HL-60 (cell line): ENCODE results near the gene CCL1.

ENCODE experiments used
- DNase-seq, 2 experiments: peaks; one replicate each; pipeline ENCODE4 v3.0.0-alpha.2; 2010 to 2020; ENCODE audit warnings: low read depth in 1 of 2, low spot score in 1 of 2
- H3K27ac ChIP-seq: fragments of 250-450 bp; sonication (Bioruptor Pico); replicated peaks from 2 replicates; pipeline ENCODE4 v1.5.1; 2020; ENCODE audit warnings: mild to moderate bottlenecking, moderate library complexity
- H3K27me3 ChIP-seq: fragments of 250-450 bp; sonication (Bioruptor Pico); 2 replicates; pipeline ENCODE4 v1.5.1; 2021; ENCODE audit warnings: mild to moderate bottlenecking, moderate library complexity; ENCODE audit not compliant: insufficient read depth, poor library complexity, severe bottlenecking
- H3K4me3 ChIP-seq: replicated peaks from 2 replicates; pipeline ENCODE4 v1.5.1; 2011; ENCODE audit warnings: mild to moderate bottlenecking, control low read depth, low read length; ENCODE audit not compliant: insufficient read depth
- CTCF ChIP-seq: IDR thresholded peaks from one replicate; pipeline ENCODE4 v1.5.1; 2011; ENCODE audit warnings: low read length, control low read depth, inconsistent platforms; ENCODE audit not compliant: insufficient read depth
- GABPA ChIP-seq: IDR thresholded peaks from 2 replicates; pipeline ENCODE4 v1.6.1; 2012; ENCODE audit warnings: low read depth
- POLR2AphosphoS5 ChIP-seq: IDR thresholded peaks from 2 replicates; pipeline ENCODE4 v1.6.1; 2012; ENCODE audit warnings: low read depth
- REST ChIP-seq: IDR thresholded peaks from 2 replicates; pipeline ENCODE4 v1.6.1; 2012; ENCODE audit warnings: low read depth; ENCODE audit not compliant: insufficient replicate concordance
- SPI1 ChIP-seq: IDR thresholded peaks from 2 replicates; pipeline ENCODE4 v1.6.1; 2012; ENCODE audit warnings: low read depth, mild to moderate bottlenecking, borderline replicate concordance

CCL1 gene

GRCh38 chr17:34354637-34355036 lies 8.4 kb downstream of the CCL1 start:
- H3K4me3 ChIP-seq: no peak overlapping the region
- TF ChIP-seq CTCF: no peak
- TF ChIP-seq POLR2AphosphoS5: no peak
- TF ChIP-seq GABPA: no peak
- TF ChIP-seq SPI1: no peak
- no peak for TF ChIP-seq REST
- H3K27me3 ChIP-seq: no peaks in the 10 kb centered on the region
- no peak overlapping the region for H3K27ac ChIP-seq
- DNase-seq: no peak

GRCh38 chr17:34352191-34352590 lies 10.8 kb downstream of the CCL1 start:
- no peak for DNase-seq
- Histone ChIP-seq H3K27ac (no peak overlapping the region), H3K27me3 (no peaks in the 10 kb centered on the region), H3K4me3 (no peak overlapping the region)
- TF ChIP-seq SPI1: no peak
- TF ChIP-seq GABPA: no peak
- no peak for TF ChIP-seq REST
- TF ChIP-seq POLR2AphosphoS5: no peak
- no peak for TF ChIP-seq CTCF

GRCh38 chr17:34351096-34351495 lies 11.9 kb downstream of the CCL1 start:
- Histone ChIP-seq H3K4me3 (no peak overlapping the region), H3K27me3 (no peaks in the 10 kb centered on the region), H3K27ac (no peak overlapping the region)
- TF ChIP-seq SPI1 (no peak), REST (no peak), POLR2AphosphoS5 (no peak), GABPA (no peak), CTCF (no peak)
- DNase-seq: no peak
